NCI-H1092 (cell line): ENCODE data around the gene DCLRE1C.
"Not testable (repeated sequence)": the region's sequence is repeated elsewhere in the genome, so short reads cannot be mapped to it uniquely, and the experiment has no call there.

Experiments
- DNase-seq: peaks from one replicate; lab custom pipeline; 2025; lab: John Stamatoyannopoulos, UW

Gene DCLRE1C

GRCh38 chr10:14880229-14880628 lies 73.7 kb downstream of the DCLRE1C start:
- no peak for DNase-seq

GRCh38 chr10:14879928-14880193 lies 74.0 kb downstream of the DCLRE1C start:
- no peak for DNase-seq

GRCh38 chr10:14879124-14879927 lies 74.6 kb downstream of the DCLRE1C start:
- peak; percentile 2 for DNase-seq

- peak; percentile 86 for DNase-seq
Observed at GRCh38 chr10:14878266-14879123, 75.4 kb downstream of the DCLRE1C start, which contains the start of gene SUV39H2. TSS of gene SUV39H2 (plus strand) at chr10:14878866. CDS start at chr10:14878889, 23 bp downstream.

- no peak for DNase-seq
Observed at GRCh38 chr10:14876764-14877163, 77.1 kb downstream of the DCLRE1C start.

GRCh38 chr10:14875941-14876340 lies 78.0 kb downstream of the DCLRE1C start:
- DNase-seq: no peak

GRCh38 chr10:14873090-14873760 lies 80.7 kb downstream of the DCLRE1C start:
- DNase-seq: no peak

GRCh38 chr10:14864871-14865270 lies 89.0 kb downstream of the DCLRE1C start:
- not testable (repeated sequence) for DNase-seq

- DNase-seq: not testable (repeated sequence)
Observed at GRCh38 chr10:14864466-14864865, 89.4 kb downstream of the DCLRE1C start.

- DNase-seq: no peak
Observed at GRCh38 chr10:14860791-14861190, 93.1 kb downstream of the DCLRE1C start.

- DNase-seq: no peak
Observed at GRCh38 chr10:14859775-14860174, 94.1 kb downstream of the DCLRE1C start.

GRCh38 chr10:14859043-14859442 lies 94.9 kb downstream of the DCLRE1C start:
- DNase-seq: no peak

- no peak for DNase-seq
Observed at GRCh38 chr10:14858338-14858960, 95.4 kb downstream of the DCLRE1C start.

- no peak for DNase-seq
Observed at GRCh38 chr10:14855453-14855852, 98.4 kb downstream of the DCLRE1C start.

GRCh38 chr10:14852236-14852635 lies 101.7 kb downstream of the DCLRE1C start:
- DNase-seq: no peak
